GM23248 (cell line): ENCODE data around the gene INHBE. TPM values are rescaled to one million over a fixed set of nuclear protein-coding genes. Genes with fewer than 3 reads are reported as not detected.

ENCODE experiments used
- DNase-seq: peaks from one replicate; pipeline ENCODE4 v3.0.0-alpha.2; 2015
- H2AFZ ChIP-seq: fragments of 200-600 bp; sonication (generic); 2 replicates; pipeline ENCODE4 v1.6.1; 2016; ENCODE audit warnings: antibody characterized with exemption
- H3F3A ChIP-seq: fragments of 200-600 bp; sonication (generic); 2 replicates; pipeline ENCODE4 v1.6.1; 2016; ENCODE audit warnings: mild to moderate bottlenecking, antibody characterized with exemption, mixed run types; ENCODE audit not compliant: insufficient read depth
- H3K27ac ChIP-seq: fragments of 200-600 bp; sonication (generic); 2 replicates; pipeline ENCODE4 v1.5.1; 2016; ENCODE audit warnings: mild to moderate bottlenecking
- H3K27me3 ChIP-seq: fragments of 200-600 bp; sonication (generic); replicated peaks from 2 replicates; pipeline ENCODE4 v1.6.1; 2016; ENCODE audit warnings: mild to moderate bottlenecking; ENCODE audit not compliant: insufficient read depth
- H3K36me3 ChIP-seq: fragments of 200-600 bp; sonication (generic); 2 replicates; pipeline ENCODE4 v1.6.1; 2016; ENCODE audit warnings: low read depth, mild to moderate bottlenecking
- H3K4me1 ChIP-seq: fragments of 200-600 bp; sonication (generic); 2 replicates; pipeline ENCODE4 v1.6.1; 2016; ENCODE audit warnings: mild to moderate bottlenecking; ENCODE audit not compliant: insufficient read depth
- H3K4me2 ChIP-seq: fragments of 200-600 bp; sonication (generic); one replicate; pipeline ENCODE4 v1.6.1; 2016; ENCODE audit warnings: mild to moderate bottlenecking; ENCODE audit not compliant: unreplicated experiment
- H3K4me3 ChIP-seq: fragments of 200-600 bp; sonication (generic); 2 replicates; pipeline ENCODE4 v1.5.1; 2016; ENCODE audit warnings: mild to moderate bottlenecking
- H3K79me2 ChIP-seq: fragments of 200-600 bp; sonication (generic); 2 replicates; pipeline ENCODE4 v1.6.1; 2016; ENCODE audit warnings: mild to moderate bottlenecking; ENCODE audit not compliant: insufficient read depth
- H3K9ac ChIP-seq: fragments of 200-600 bp; sonication (generic); 2 replicates; pipeline ENCODE4 v1.6.1; 2016; ENCODE audit warnings: mild to moderate bottlenecking
- H3K9me2 ChIP-seq: fragments of 200-600 bp; sonication (generic); 2 replicates; pipeline ENCODE4 v1.6.1; 2016; ENCODE audit warnings: mixed run types, mild to moderate bottlenecking, moderate library complexity; ENCODE audit not compliant: insufficient read depth
- H3K9me3 ChIP-seq: fragments of 200-600 bp; sonication (generic); one replicate; pipeline ENCODE4 v1.6.1; 2017; ENCODE audit warnings: low read depth
- H4K20me1 ChIP-seq: fragments of 200-600 bp; sonication (generic); 2 replicates; pipeline ENCODE4 v1.6.0; 2016; ENCODE audit not compliant: insufficient read depth
- EZH2 ChIP-seq: fragments of 200-600 bp; sonication (generic); IDR thresholded peaks from 2 replicates; pipeline ENCODE4 v1.6.1; 2018; ENCODE audit warnings: antibody characterized with exemption, mild to moderate bottlenecking; ENCODE audit not compliant: insufficient read depth, poor library complexity, severe bottlenecking
- EZH2phosphoT487 ChIP-seq: fragments of 200-600 bp; sonication (generic); IDR thresholded peaks from 2 replicates; pipeline ENCODE4 v1.6.1; 2018; ENCODE audit warnings: antibody characterized with exemption, moderate library complexity, mild to moderate bottlenecking, low read depth; ENCODE audit not compliant: insufficient read depth
- WGBS, 2 experiments: methylation state at CpG; one replicate each; pipeline ENCODE4 v1.1.6; 2015 to 2017; ENCODE audit warnings: low lambda C conversion rate in 2 of 2, low coverage in 1 of 2; ENCODE audit errors: missing lambda C conversion rate in 2 of 2; 5-methylcytosine and 5-hydroxymethylcytosine counted together
- in situ Hi-C: fragments of 300-500 bp; cut with MboI; formaldehyde crosslinking; loops from 2 replicates; pipeline ENCODE4 v1.15.0; 2020
- polyA plus RNA-seq: library from polyadenylated mRNA; unstranded; fragments of >200 nt; fragmentation: Nextera tagmentation; extraction: Ambion mirVana; gene quantifications from 2 replicates; pipeline ENCODE4 v1.2.1, GENCODE V29; 2016
- total RNA-seq: library from RNA; depleted of rRNA; stranded (reverse); fragments of >200 nt; shearing (Covaris generic); gene quantifications from 2 replicates; pipeline ENCODE4 v1.2.3, GENCODE V29; 2014

The INHBE gene
- total and polyA plus RNA-seq, 2 experiments from 2014 or later: 0.24 to 0.65 TPM

DNA sequence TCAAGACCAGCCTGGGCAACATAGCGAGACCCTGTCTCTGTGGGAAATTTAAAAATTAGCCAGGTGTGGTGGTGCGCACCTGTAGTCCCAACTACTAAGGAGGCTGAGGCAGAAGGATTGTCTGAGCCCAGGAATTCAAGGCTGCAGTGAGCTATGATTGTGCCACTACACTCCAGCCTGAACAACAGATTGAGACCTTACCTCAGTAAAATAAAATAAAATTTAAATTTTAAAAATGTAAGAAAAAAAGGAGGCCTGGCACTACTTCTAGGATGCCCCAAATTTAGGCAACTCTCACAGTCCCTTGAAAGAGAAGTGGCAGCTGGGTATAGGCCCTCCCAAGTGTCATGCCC lies 918 bp upstream of the INHBE start:
- H3K79me2 ChIP-seq: no peaks in the 10 kb centered on the region
- no peak overlapping the region for H3K4me3 ChIP-seq
- no peak for TF ChIP-seq EZH2
- no peak for TF ChIP-seq EZH2phosphoT487
- no peaks in the 10 kb centered on the region for H3K9me2 ChIP-seq
- H3K27ac ChIP-seq: peak overlapping the region; percentile 60; the same call in 1 of the 2 replicates
- H3F3A ChIP-seq: peaks cover 11% of the 10 kb centered on the region; the same call in 1 of the 2 replicates
- H3K4me2 ChIP-seq: no peak overlapping the region
- H4K20me1 ChIP-seq: no peaks in the 10 kb centered on the region
- H3K27me3 ChIP-seq: no peaks in the 10 kb centered on the region
- H3K4me1 ChIP-seq: peaks cover 43% of the 10 kb centered on the region
- no peaks in the 10 kb centered on the region for H3K9me3 ChIP-seq
- no peak overlapping the region for H2AFZ ChIP-seq
- 97 to 100% methylated on average over 2 of the region's 2 CpGs for WGBS, 2 experiments
- no peaks in the 10 kb centered on the region for H3K36me3 ChIP-seq
- in situ Hi-C loops: no loop called here
- DNase-seq: no peak
- 0 out of 2 replicates have a peak overlapping the region, but pooled peaks have one; percentile 65 for H3K9ac ChIP-seq

DNA sequence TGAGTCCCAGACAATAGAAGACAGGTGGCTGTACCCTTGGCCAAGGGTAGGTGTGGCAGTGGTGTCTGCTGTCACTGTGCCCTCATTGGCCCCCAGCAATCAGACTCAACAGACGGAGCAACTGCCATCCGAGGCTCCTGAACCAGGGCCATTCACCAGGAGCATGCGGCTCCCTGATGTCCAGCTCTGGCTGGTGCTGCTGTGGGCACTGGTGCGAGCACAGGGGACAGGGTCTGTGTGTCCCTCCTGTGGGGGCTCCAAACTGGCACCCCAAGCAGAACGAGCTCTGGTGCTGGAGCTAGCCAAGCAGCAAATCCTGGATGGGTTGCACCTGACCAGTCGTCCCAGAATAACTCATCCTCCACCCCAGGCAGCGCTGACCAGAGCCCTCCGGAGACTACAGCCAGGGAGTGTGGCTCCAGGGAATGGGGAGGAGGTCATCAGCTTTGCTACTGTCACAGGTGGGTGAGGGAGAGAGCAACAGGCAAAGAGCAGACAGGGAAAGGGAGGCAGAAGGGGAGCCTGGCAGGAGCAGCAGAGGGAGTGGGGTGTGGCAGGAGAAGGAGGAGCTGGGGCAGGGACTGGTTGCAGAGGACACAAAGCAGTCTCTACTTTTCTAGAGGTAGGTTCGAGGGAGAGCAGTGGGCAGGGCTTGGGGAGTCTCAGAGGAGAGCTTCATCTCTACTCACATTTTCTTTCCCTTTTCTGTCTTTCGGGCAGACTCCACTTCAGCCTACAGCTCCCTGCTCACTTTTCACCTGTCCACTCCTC lies 452 bp downstream of the INHBE start:
- Histone ChIP-seq H3K27ac (no peak overlapping the region), H3K36me3 (no peaks in the 10 kb centered on the region), H3K9me2 (no peaks in the 10 kb centered on the region), H3K4me1 (peaks cover 42% of the 10 kb centered on the region), H3K9ac (no peak overlapping the region), H3K27me3 (no peaks in the 10 kb centered on the region), H3K79me2 (no peaks in the 10 kb centered on the region), H3K4me3 (no peak overlapping the region), H3K4me2 (no peak overlapping the region), H2AFZ (no peak overlapping the region), H4K20me1 (no peaks in the 10 kb centered on the region), H3K9me3 (no peaks in the 10 kb centered on the region), H3F3A (peaks cover 14% of the 10 kb centered on the region)
- no peak for DNase-seq
- TF ChIP-seq EZH2phosphoT487 (no peak), EZH2 (no peak)
- in situ Hi-C loops: no loop called here
- 38 to 39% methylated on average over 10 of the region's 10 CpGs for WGBS, 2 experiments

DNA sequence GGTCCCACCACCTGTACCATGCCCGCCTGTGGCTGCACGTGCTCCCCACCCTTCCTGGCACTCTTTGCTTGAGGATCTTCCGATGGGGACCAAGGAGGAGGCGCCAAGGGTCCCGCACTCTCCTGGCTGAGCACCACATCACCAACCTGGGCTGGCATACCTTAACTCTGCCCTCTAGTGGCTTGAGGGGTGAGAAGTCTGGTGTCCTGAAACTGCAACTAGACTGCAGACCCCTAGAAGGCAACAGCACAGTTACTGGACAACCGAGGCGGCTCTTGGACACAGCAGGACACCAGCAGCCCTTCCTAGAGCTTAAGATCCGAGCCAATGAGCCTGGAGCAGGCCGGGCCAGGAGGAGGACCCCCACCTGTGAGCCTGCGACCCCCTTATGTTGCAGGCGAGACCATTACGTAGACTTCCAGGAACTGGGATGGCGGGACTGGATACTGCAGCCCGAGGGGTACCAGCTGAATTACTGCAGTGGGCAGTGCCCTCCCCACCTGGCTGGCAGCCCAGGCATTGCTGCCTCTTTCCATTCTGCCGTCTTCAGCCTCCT lies 1.1 kb downstream of the INHBE start:
- Histone ChIP-seq H2AFZ (no peak overlapping the region), H3F3A (peaks cover 14% of the 10 kb centered on the region), H3K27ac (no peak overlapping the region), H3K4me3 (no peak overlapping the region), H3K9me2 (no peaks in the 10 kb centered on the region), H3K9ac (no peak overlapping the region), H3K36me3 (no peaks in the 10 kb centered on the region), H3K79me2 (no peaks in the 10 kb centered on the region), H3K9me3 (no peaks in the 10 kb centered on the region), H3K4me1 (peaks cover 36% of the 10 kb centered on the region), H3K27me3 (no peaks in the 10 kb centered on the region), H3K4me2 (no peak overlapping the region), H4K20me1 (no peaks in the 10 kb centered on the region)
- 43 to 46% methylated on average over 15 of the region's 15 CpGs for WGBS, 2 experiments
- in situ Hi-C loops: no loop called here
- DNase-seq: peak; percentile 55
- TF ChIP-seq EZH2phosphoT487: no peak
- TF ChIP-seq EZH2: no peak

DNA sequence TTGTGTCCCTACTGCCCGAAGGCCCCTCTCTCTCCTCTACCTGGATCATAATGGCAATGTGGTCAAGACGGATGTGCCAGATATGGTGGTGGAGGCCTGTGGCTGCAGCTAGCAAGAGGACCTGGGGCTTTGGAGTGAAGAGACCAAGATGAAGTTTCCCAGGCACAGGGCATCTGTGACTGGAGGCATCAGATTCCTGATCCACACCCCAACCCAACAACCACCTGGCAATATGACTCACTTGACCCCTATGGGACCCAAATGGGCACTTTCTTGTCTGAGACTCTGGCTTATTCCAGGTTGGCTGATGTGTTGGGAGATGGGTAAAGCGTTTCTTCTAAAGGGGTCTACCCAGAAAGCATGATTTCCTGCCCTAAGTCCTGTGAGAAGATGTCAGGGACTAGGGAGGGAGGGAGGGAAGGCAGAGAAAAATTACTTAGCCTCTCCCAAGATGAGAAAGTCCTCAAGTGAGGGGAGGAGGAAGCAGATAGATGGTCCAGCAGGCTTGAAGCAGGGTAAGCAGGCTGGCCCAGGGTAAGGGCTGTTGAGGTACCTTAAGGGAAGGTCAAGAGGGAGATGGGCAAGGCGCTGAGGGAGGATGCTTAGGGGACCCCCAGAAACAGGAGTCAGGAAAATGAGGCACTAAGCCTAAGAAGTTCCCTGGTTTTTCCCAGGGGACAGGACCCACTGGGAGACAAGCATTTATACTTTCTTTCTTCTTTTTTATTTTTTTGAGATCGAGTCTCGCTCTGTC lies 1.8 kb downstream of the INHBE start:
- Histone ChIP-seq H3K27me3 (no peaks in the 10 kb centered on the region), H3K79me2 (no peaks in the 10 kb centered on the region), H3K9me2 (no peaks in the 10 kb centered on the region), H4K20me1 (no peaks in the 10 kb centered on the region), H3K4me2 (no peak overlapping the region), H3K4me3 (no peak overlapping the region), H3K27ac (no peak overlapping the region), H3K36me3 (no peaks in the 10 kb centered on the region), H3K9ac (no peak overlapping the region), H3F3A (peaks cover 11% of the 10 kb centered on the region), H2AFZ (no peak overlapping the region), H3K4me1 (peaks cover 29% of the 10 kb centered on the region), H3K9me3 (no peaks in the 10 kb centered on the region)
- DNase-seq: no peak
- 73 to 77% methylated on average over 6 of the region's 6 CpGs for WGBS, 2 experiments
- in situ Hi-C loops: no loop called here
- TF ChIP-seq EZH2phosphoT487 (no peak), EZH2 (no peak)
